Esophagus squamous epithelium (tissue), 4 donors: ENCODE measurements around the gene MTMR4.

ENCODE experiments used
- CTCF ChIP-seq, 6 experiments: fragments of 450-650 bp in 4 of 6; fragments of 200-600 bp in 2 of 6; sonication (generic) in 2 of 6; IDR thresholded peaks; one replicate each; pipeline ENCODE4 v1.5.1; 2016 to 2019; ENCODE audit warnings: antibody characterized with exemption in 6 of 6, mild to moderate bottlenecking in 4 of 6, moderate library complexity in 4 of 6
- POLR2A ChIP-seq, 4 donors: fragments of 450-650 bp; IDR thresholded peaks; one replicate each; pipeline ENCODE4 v1.6.1; 2017; ENCODE audit warnings: antibody characterized with exemption in 4 of 4, mild to moderate bottlenecking in 4 of 4, moderate library complexity in 3 of 4

GRCh38 chr17:58530655-58531054 is 16.2 kb upstream of the MTMR4 start:
- TF ChIP-seq POLR2A (IDR thresholded peaks at IDR 0.05) (no peak), CTCF (IDR thresholded peaks at IDR 0.05) (no peak)
